Tibial artery (tissue), 4 donors: ENCODE results near the gene SYNE2.

Experiments used
- DNase-seq, 2 donors: peaks; one replicate each; pipeline ENCODE4 v3.0.0-alpha.2; 2019
- H3K27ac ChIP-seq, 2 donors: fragments of 200-600 bp; sonication (generic) in 1 of 2; 1 replicate in 1 of 2; 2 replicates in 1 of 2; pipeline ENCODE4 v1.5.1; 2018 to 2019; ENCODE audit warnings: mild to moderate bottlenecking in 1 of 2
- H3K27me3 ChIP-seq, 2 donors: fragments of 200-600 bp; sonication (generic) in 1 of 2; one replicate each; pipeline versions ENCODE4 v1.5.1 to v1.6.0; 2016 to 2019
- H3K36me3 ChIP-seq, 3 donors: fragments of 200-600 bp; sonication (generic) in 2 of 3; one replicate each; pipeline ENCODE4 v1.5.1; 2016 to 2019; ENCODE audit warnings: mild to moderate bottlenecking in 2 of 3
- H3K4me1 ChIP-seq, 4 donors: fragments of 200-600 bp; sonication (generic) in 2 of 4; 1 replicate in 3 of 4; 2 replicates in 1 of 4; pipeline ENCODE4 v1.5.1; 2016 to 2019
- H3K4me3 ChIP-seq, 2 donors: fragments of 200-600 bp; sonication (generic) in 1 of 2; 1 replicate in 1 of 2; 2 replicates in 1 of 2; pipeline ENCODE4 v1.5.1; 2018 to 2019; ENCODE audit warnings: mild to moderate bottlenecking in 2 of 2
- H3K9me3 ChIP-seq, 3 donors: fragments of 200-600 bp; sonication (generic) in 1 of 3; one replicate each; pipeline ENCODE4 v1.5.1; 2016 to 2019
- CTCF ChIP-seq, 2 experiments: fragments of 200-600 bp in 1 of 2; fragments of 450-650 bp in 1 of 2; IDR thresholded peaks; one replicate each; pipeline ENCODE4 v1.5.1; 2017 to 2019; ENCODE audit warnings: antibody characterized with exemption in 2 of 2, mild to moderate bottlenecking in 1 of 2, moderate library complexity in 1 of 2
- intact Hi-C: fragments of 100-400 bp; cut with DNase I; formaldehyde crosslinking; loops from one replicate; pipeline ENCODE4 v1.15.0; 2023; ENCODE audit warnings: low total_unique reads

The SYNE2 gene

GRCh38 chr14:63996625-63997220 is 143.9 kb downstream of the SYNE2 start:
- H3K27ac ChIP-seq: no peak overlapping the region
- intact Hi-C loops: loop anchor here (10.0 kb wide), 1 partner anchor 202 kb away; no protein-coding TSS in a partner anchor
- H3K27me3 ChIP-seq: no peaks in the 10 kb centered on the region
- no peaks in the 10 kb centered on the region for H3K4me1 ChIP-seq
- peaks cover 57 to 80% (median 65%) of the 10 kb centered on the region in 3 donors for H3K36me3 ChIP-seq
- H3K9me3 ChIP-seq: no peaks in the 10 kb centered on the region
- no peak for TF ChIP-seq CTCF (IDR thresholded peaks at IDR 0.05)
- H3K4me3 ChIP-seq: no peak overlapping the region
- DNase-seq: no peak

GRCh38 chr14:64000749-64001148 is 147.9 kb downstream of the SYNE2 start:
- peaks cover 70 to 97% (median 76%) of the 10 kb centered on the region in 3 donors for H3K36me3 ChIP-seq
- no peak overlapping the region for H3K4me3 ChIP-seq
- H3K9me3 ChIP-seq: no peaks in the 10 kb centered on the region
- H3K27ac ChIP-seq: no peak overlapping the region
- H3K4me1 ChIP-seq: no peaks in the 10 kb centered on the region
- H3K27me3 ChIP-seq: no peaks in the 10 kb centered on the region
- no peak for DNase-seq
- TF ChIP-seq CTCF (IDR thresholded peaks at IDR 0.05): no peak
- intact Hi-C loops: no loop called here

- H3K27ac ChIP-seq: no peak overlapping the region
- no peaks in the 10 kb centered on the region for H3K27me3 ChIP-seq
- no peak overlapping the region for H3K4me3 ChIP-seq
- H3K36me3 ChIP-seq: peaks cover 36 to 87% (median 39%) of the 10 kb centered on the region in 3 donors
- H3K4me1 ChIP-seq: no peaks in the 10 kb centered on the region
- no peak for TF ChIP-seq CTCF (IDR thresholded peaks at IDR 0.05)
- DNase-seq: no peak
- H3K9me3 ChIP-seq: no peaks in the 10 kb centered on the region
- intact Hi-C loops: no loop called here
Observed at GRCh38 chr14:64005822-64006221, 153.0 kb downstream of the SYNE2 start.

- Histone ChIP-seq H3K4me1 (no peaks in the 10 kb centered on the region), H3K9me3 (no peaks in the 10 kb centered on the region), H3K27ac (no peak overlapping the region), H3K27me3 (no peaks in the 10 kb centered on the region), H3K36me3 (peaks cover 16 to 79% (median 18%) of the 10 kb centered on the region in 3 donors), H3K4me3 (no peak overlapping the region)
- intact Hi-C loops: no loop called here
- no peak for TF ChIP-seq CTCF (IDR thresholded peaks at IDR 0.05)
- no peak for DNase-seq
Observed at GRCh38 chr14:64008016-64008415, 155.2 kb downstream of the SYNE2 start.

- Histone ChIP-seq H3K36me3 (peaks cover 8 to 50% (median 15%) of the 10 kb centered on the region in 3 donors), H3K4me3 (no peak overlapping the region), H3K9me3 (peaks cover 0 to 5% (median 0%) of the 10 kb centered on the region in 3 donors), H3K27me3 (no peaks in the 10 kb centered on the region), H3K27ac (no peak overlapping the region), H3K4me1 (no peaks in the 10 kb centered on the region)
- DNase-seq: no peak
- no peak for TF ChIP-seq CTCF (IDR thresholded peaks at IDR 0.05)
- intact Hi-C loops: no loop called here
Observed at GRCh38 chr14:64012003-64012402, 159.2 kb downstream of the SYNE2 start.
